Fibroblast of skin of right quadriceps (primary cell): Measurements from ENCODE around the gene GPR171.

ENCODE experiments used
- DNase-seq: peaks from one replicate; pipeline ENCODE4 v3.0.0-alpha.2; 2013

The GPR171 gene

GRCh38 chr3:151213151-151213550, 10.1 kb upstream of the GPR171 start:
- DNase-seq = no peak

- DNase-seq = no peak
Measured at GRCh38 chr3:151210676-151211381, 7.8 kb upstream of the GPR171 start.

GRCh38 chr3:151209654-151210053, 6.6 kb upstream of the GPR171 start:
- DNase-seq = no peak

- no peak for DNase-seq
Measured at GRCh38 chr3:151206201-151206600, 3.2 kb upstream of the GPR171 start.

- DNase-seq = no peak
Measured at GRCh38 chr3:151205482-151205881, 2.5 kb upstream of the GPR171 start.

- no peak for DNase-seq
Measured at GRCh38 chr3:151204530-151205402, 1.8 kb upstream of the GPR171 start.

- no peak for DNase-seq
Measured at GRCh38 chr3:151201051-151201730, 1.8 kb downstream of the GPR171 start.

- DNase-seq = no peak
Measured at GRCh38 chr3:151200586-151200985, 2.4 kb downstream of the GPR171 start.

GRCh38 chr3:151199554-151200438, 3.2 kb downstream of the GPR171 start:
- DNase-seq = no peak

- DNase-seq = no peak
Measured at GRCh38 chr3:151198849-151199248, 4.2 kb downstream of the GPR171 start.

- DNase-seq = peak; percentile 71
Measured at GRCh38 chr3:151197981-151198767, 4.8 kb downstream of the GPR171 start.

GRCh38 chr3:151197228-151197627, 5.8 kb downstream of the GPR171 start:
- DNase-seq = no peak

GRCh38 chr3:151196434-151196833, 6.6 kb downstream of the GPR171 start:
- DNase-seq = no peak

GRCh38 chr3:151195826-151196225, 7.2 kb downstream of the GPR171 start:
- DNase-seq = no peak

GRCh38 chr3:151192545-151192944, 10.5 kb downstream of the GPR171 start:
- no peak for DNase-seq

GRCh38 chr3:151191095-151191494, 11.9 kb downstream of the GPR171 start:
- no peak for DNase-seq

- no peak for DNase-seq
Measured at GRCh38 chr3:151183265-151183671, 19.7 kb downstream of the GPR171 start.

- no peak for DNase-seq
Measured at GRCh38 chr3:151182349-151183079, 20.5 kb downstream of the GPR171 start.

GRCh38 chr3:151178208-151178845, 24.7 kb downstream of the GPR171 start:
- DNase-seq = no peak

GRCh38 chr3:151175952-151176351, 27.1 kb downstream of the GPR171 start:
- no peak for DNase-seq
